Stimulated activated CD4-positive, alpha-beta T cell treated with anti-CD3 and anti-CD28 coated beads, Interleukin-12 subunit alpha, Interleukin-12 subunit beta, amount 100 ng/mL, for 4 hours (primary cell): Measurements from ENCODE around the gene CCL13.

Experiments used
- DNase-seq: peaks from one replicate; pipeline ENCODE4 v3.0.0-alpha.2; 2020

CCL13 gene

DNA sequence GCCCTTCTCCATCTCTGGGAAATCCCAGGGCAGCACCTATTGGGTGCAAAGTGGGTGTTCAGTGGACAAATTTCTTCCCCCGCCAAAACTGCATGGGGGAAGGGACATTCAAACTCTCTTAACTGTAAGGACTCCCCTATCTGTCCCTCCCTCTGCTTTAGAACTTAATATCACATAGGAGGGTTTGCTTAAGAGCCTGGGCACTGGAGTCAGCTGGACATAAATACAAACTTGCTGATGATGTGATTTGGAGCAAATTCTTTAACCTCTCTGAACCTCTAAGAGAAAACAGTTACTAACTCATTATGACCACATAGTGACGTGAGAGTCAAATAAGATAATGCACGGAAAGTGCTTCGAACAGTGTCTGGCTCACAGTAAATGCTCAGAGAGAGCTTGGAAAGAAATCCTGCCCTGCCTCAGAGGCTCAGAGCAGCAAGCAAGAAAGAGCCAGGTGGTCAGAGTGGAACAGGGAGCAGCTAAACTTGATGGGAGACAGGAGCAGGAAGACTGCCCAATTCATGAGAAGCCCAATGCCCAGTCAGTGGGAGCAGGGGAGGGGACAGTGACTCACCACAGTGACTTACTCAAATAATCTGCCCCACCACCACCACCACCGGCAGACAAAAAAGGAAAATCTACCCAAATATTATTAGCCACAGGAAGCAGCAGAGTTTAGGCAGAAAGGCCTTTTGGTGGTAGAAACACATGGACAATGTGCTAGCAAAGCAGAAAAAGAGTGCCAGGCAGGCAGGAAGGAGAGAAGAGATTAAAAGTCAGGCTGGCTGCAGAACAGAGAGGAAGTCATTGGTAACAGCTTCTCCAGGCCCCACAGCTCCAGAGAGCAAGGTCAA, 30.6 kb downstream of the CCL13 start:
- no peak for DNase-seq

DNA sequence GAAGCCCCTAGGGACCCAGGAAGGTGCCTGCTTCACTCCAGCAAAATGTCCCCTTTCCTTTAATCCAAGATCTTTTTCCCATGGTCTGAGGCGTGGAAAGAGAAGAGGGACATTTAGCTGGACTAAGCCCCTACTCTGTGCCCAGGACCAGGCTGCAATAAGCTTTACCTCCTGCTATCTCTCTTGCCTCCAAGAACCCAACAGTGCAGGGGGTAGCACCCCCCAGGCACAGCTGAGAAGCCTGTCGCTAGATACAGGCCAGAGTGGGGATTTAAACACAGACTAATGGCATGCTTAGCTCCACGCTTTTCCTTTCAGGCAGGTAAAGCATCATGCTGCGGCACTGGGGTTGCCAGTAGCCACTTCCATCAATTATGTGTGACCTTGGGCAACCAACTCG, 31.3 kb downstream of the CCL13 start:
- DNase-seq: no peak

- no peak for DNase-seq
Measured at GRCh38 chr17:34389126-34389750, 33.0 kb downstream of the CCL13 start.

- no peak for DNase-seq
Measured at GRCh38 chr17:34390649-34391048, 34.4 kb downstream of the CCL13 start.

- DNase-seq: no peak
Measured at GRCh38 chr17:34391241-34391640, 35.0 kb downstream of the CCL13 start.

DNA sequence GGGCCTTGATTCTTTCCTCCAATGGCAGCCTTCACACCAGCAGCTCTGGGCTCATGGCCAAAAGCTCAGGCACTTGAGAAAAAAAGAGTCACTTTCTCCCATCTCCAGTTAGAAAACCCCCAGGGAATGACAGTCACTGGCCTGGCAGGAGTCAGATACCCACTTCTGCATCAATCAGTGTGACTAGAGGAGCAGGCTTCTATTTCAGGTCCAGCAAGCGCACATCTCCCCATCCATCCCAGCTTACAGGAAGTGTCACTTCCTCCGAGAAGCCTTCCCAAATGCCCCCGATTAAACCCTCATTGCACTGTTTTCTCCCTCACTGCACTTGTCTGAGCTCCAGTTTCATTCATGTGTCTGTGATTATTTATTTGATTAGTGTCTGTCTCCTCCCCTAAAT, 37.1 kb downstream of the CCL13 start:
- DNase-seq: no peak

DNA sequence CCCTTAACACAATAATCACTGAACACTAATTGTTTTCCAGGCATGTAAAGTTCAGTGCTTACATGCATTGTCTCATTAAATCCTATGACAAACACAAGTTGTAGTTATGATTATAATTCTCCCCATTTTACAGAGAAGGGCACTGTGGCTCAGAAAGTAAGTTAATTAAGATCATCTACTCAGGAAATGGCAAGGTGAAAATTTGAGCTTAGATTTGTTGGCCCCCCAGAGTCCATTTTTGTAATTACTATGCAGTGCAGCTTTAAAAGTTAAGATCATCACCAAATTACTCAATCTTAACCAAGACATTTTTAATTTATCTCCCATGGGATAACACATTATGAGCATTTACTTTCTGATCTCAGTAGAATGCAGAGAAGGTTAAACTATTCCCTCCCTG, 41.0 kb downstream of the CCL13 start:
- DNase-seq: no peak

- DNase-seq: no peak
Measured at GRCh38 chr17:34398990-34399389, 42.7 kb downstream of the CCL13 start.

DNA sequence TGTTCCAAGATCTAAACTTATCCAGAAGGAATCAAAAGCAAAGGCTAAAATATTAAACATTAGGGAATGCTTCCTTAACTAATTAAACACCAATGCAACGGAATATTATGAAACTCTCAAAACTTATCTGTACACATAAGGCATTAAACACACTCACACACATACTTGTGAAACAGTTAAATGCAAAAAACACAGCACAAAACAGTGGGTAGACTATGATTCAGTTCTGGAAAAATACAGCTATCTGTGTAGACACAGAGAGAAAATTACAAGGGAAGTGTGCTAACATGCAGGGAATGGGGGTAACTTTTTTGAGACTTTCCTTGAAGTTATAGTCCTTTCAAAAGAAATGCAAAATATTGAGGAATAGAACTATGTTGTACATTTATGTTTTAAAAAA, 43.4 kb downstream of the CCL13 start:
- no peak for DNase-seq

- no peak for DNase-seq
Measured at GRCh38 chr17:34400301-34400931, 44.1 kb downstream of the CCL13 start.

- DNase-seq: no peak
Measured at GRCh38 chr17:34401165-34401564, 44.9 kb downstream of the CCL13 start.

DNA sequence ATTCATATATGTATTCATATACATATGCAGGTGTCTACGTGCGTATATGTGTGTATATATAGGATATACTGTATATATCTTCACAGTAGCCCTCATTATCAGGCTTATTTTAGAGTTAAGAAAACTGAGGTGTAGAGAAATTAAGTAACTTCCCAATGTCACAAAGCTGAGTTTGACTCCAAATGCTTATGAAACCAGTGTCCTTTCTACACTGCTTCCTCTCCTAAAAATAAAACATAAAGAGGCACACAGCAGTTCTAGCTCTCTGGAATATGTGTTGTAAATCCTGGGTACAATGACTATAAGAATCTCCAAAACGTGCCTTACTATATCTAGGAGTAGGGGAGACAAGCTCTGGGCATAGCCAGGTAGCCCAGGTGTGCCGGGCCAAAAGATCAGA, 46.7 kb downstream of the CCL13 start:
- no peak for DNase-seq

DNA sequence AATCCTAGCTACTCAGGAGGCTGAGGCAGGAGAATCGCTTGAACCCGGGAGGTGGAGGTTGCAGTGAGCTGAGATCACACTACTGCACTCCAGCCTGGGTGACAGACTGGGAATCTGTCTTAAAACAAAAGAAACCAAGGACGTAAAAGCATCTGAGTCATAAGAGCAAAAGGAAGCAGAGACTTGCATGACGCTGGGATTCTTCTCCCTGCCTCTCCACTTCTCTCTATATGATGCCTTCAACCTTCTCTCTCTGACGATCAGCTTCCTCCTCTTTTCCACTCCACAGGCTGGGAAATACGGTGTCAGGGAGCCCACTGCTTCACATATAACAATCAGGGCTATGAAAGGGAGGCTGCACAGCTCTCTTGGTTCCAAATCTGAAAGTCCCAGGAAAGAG, 49.9 kb downstream of the CCL13 start:
- DNase-seq: no peak
